Neuronal stem cell (in vitro differentiated cells): ENCODE results near the gene P2RY1.
A peak's percentile ranks its signal among the peaks of the same experiment; 100 is the strongest.

Source experiments
- DNase-seq: peaks from one replicate; pipeline ENCODE4 v3.0.0-alpha.2; 2013; ENCODE audit warnings: low spot score
- H2AFZ ChIP-seq: one replicate; pipeline ENCODE4 v1.6.1; 2013; ENCODE audit warnings: mild to moderate bottlenecking, low read length, inconsistent platforms
- H2AK5ac ChIP-seq: 2 replicates; pipeline ENCODE4 v1.6.1; 2013; ENCODE audit warnings: low read depth, mild to moderate bottlenecking, inconsistent platforms, low read length, moderate library complexity, mixed read lengths
- H2BK120ac ChIP-seq: 2 replicates; pipeline ENCODE4 v1.6.1; 2013; ENCODE audit warnings: low read depth, mild to moderate bottlenecking, inconsistent platforms, low read length, moderate library complexity, mixed read lengths
- H2BK12ac ChIP-seq: one replicate; pipeline ENCODE4 v1.6.1; 2013; ENCODE audit warnings: low read length, inconsistent platforms
- H2BK15ac ChIP-seq: 2 replicates; pipeline ENCODE4 v1.6.1; 2013; ENCODE audit warnings: mild to moderate bottlenecking, low read length, inconsistent platforms, mixed read lengths
- H2BK5ac ChIP-seq: one replicate; pipeline ENCODE4 v1.6.1; 2013; ENCODE audit warnings: inconsistent platforms, mild to moderate bottlenecking, low read length, moderate library complexity
- H3K14ac ChIP-seq: one replicate; pipeline ENCODE4 v1.6.1; 2013; ENCODE audit warnings: low read length, inconsistent platforms
- H3K18ac ChIP-seq: 2 replicates; pipeline ENCODE4 v1.6.1; 2013; ENCODE audit warnings: low read length, inconsistent platforms
- H3K23ac ChIP-seq: 2 replicates; pipeline ENCODE4 v1.6.1; 2013; ENCODE audit warnings: low read depth, mild to moderate bottlenecking, mixed read lengths, low read length, inconsistent platforms; ENCODE audit not compliant: poor library complexity
- H3K27ac ChIP-seq: replicated peaks from 3 replicates; pipeline ENCODE4 v1.5.1; 2013; ENCODE audit warnings: low read length, inconsistent platforms
- H3K27me3 ChIP-seq, 3 experiments: 2 replicates each; pipeline ENCODE4 v1.6.1; 2013; ENCODE audit warnings: low read length in 3 of 3, mild to moderate bottlenecking in 2 of 3, inconsistent platforms in 1 of 3, low read depth in 1 of 3, mixed read lengths in 1 of 3, moderate library complexity in 1 of 3; ENCODE audit not compliant: control insufficient read depth in 3 of 3, insufficient read depth in 3 of 3
- H3K36me3 ChIP-seq, 2 donors: replicated peaks in 1 of 2; 2 replicates each; pipeline ENCODE4 v1.6.1; 2013; ENCODE audit warnings: low read length in 2 of 2; ENCODE audit not compliant: control insufficient read depth in 2 of 2, insufficient read depth in 2 of 2
- H3K4ac ChIP-seq: 2 replicates; pipeline ENCODE4 v1.6.1; 2013; ENCODE audit warnings: inconsistent platforms, mild to moderate bottlenecking, low read length, moderate library complexity
- H3K4me1 ChIP-seq, 2 donors: 1 replicate in 1 of 2; 2 replicates in 1 of 2; pipeline ENCODE4 v1.6.1; 2013; ENCODE audit warnings: low read length in 2 of 2, low read depth in 1 of 2; ENCODE audit not compliant: control insufficient read depth in 2 of 2, insufficient read depth in 1 of 2
- H3K4me2 ChIP-seq: one replicate; pipeline ENCODE4 v1.6.1; 2013; ENCODE audit warnings: mild to moderate bottlenecking, low read length, inconsistent platforms; ENCODE audit not compliant: insufficient read depth, poor library complexity, severe bottlenecking
- H3K4me3 ChIP-seq, 2 donors: 2 replicates each; pipeline ENCODE4 v1.5.1; 2013; ENCODE audit warnings: low read length in 2 of 2, mild to moderate bottlenecking in 2 of 2, inconsistent platforms in 1 of 2, moderate library complexity in 1 of 2
- H3K79me1 ChIP-seq: one replicate; pipeline ENCODE4 v1.6.1; 2013; ENCODE audit warnings: low read depth, mild to moderate bottlenecking, inconsistent platforms, low read length, moderate library complexity
- H3K9ac ChIP-seq: one replicate; pipeline ENCODE4 v1.6.1; 2013; ENCODE audit warnings: mild to moderate bottlenecking, low read depth, low read length, inconsistent platforms; ENCODE audit not compliant: poor library complexity
- H3K9me3 ChIP-seq, 2 donors: replicated peaks in 1 of 2; 2 replicates each; pipeline versions ENCODE3 to v1.6.1; 2013; ENCODE audit warnings: low read length in 2 of 2, mild to moderate bottlenecking in 2 of 2, inconsistent platforms in 1 of 2, low read depth in 1 of 2, mixed read lengths in 1 of 2, moderate library complexity in 1 of 2; ENCODE audit not compliant: control insufficient read depth in 2 of 2, insufficient read depth in 1 of 2
- H4K8ac ChIP-seq: one replicate; pipeline ENCODE4 v1.6.1; 2013; ENCODE audit warnings: low read depth, mild to moderate bottlenecking, inconsistent platforms, low read length, moderate library complexity
- H4K91ac ChIP-seq: one replicate; pipeline ENCODE4 v1.6.1; 2013; ENCODE audit warnings: low read length, low read depth, mild to moderate bottlenecking, inconsistent platforms; ENCODE audit not compliant: poor library complexity
- WGBS, 2 donors: extraction: QIAGEN DNeasy Blood & Tissue Kit; methylation state at CpG; one replicate each; pipeline ENCODE4 v1.1.7; 2013; ENCODE audit warnings: missing lambda C conversion rate in 2 of 2, mixed read lengths in 1 of 2; ENCODE audit not compliant: insufficient read length in 2 of 2, insufficient replicate concordance in 1 of 2; ENCODE audit errors: extremely low coverage in 2 of 2; 5-methylcytosine and 5-hydroxymethylcytosine counted together

P2RY1 gene

GRCh38 chr3:152832046-152832445, 2.9 kb upstream of the P2RY1 start:
- Histone ChIP-seq H3K4me1 (peaks cover 0 to 4% of the 10 kb centered on the region in 2 donors), H2AK5ac (no peak overlapping the region), H3K4me2 (no peak overlapping the region), H3K4ac (no peak overlapping the region), H3K79me1 (no peaks in the 10 kb centered on the region), H2AFZ (no peak overlapping the region), H2BK5ac (no peak overlapping the region), H3K27me3 (peaks cover 0 to 13% (median 4%) of the 10 kb centered on the region in 3 experiments), H2BK120ac (no peak overlapping the region), H3K18ac (no peak overlapping the region), H3K9ac (no peak overlapping the region), H3K14ac (no peak overlapping the region), H3K4me3 (no peak overlapping the region), H2BK15ac (no peak overlapping the region), H3K36me3 (no peaks in the 10 kb centered on the region), H3K23ac (no peak overlapping the region), H2BK12ac (no peak overlapping the region), H4K91ac (no peak overlapping the region), H3K9me3 (no peaks in the 10 kb centered on the region), H4K8ac (no peak overlapping the region), H3K27ac (no peak overlapping the region)
- DNase-seq, result no peak
- no CpG with 5 or more reads among the region's 13 CpGs for WGBS, 2 donors

GRCh38 chr3:152833089-152833488, 1.8 kb upstream of the P2RY1 start:
- H3K9ac ChIP-seq, result no peak overlapping the region
- H3K23ac ChIP-seq, result no peak overlapping the region
- H3K27ac ChIP-seq, result no peak overlapping the region
- peaks cover 0 to 4% of the 10 kb centered on the region in 2 donors for H3K4me1 ChIP-seq
- no peaks in the 10 kb centered on the region for H3K9me3 ChIP-seq
- no peak for DNase-seq
- H3K4me2 ChIP-seq, result no peak overlapping the region
- no peak overlapping the region for H3K4ac ChIP-seq
- no peak overlapping the region for H2BK5ac ChIP-seq
- H2BK15ac ChIP-seq, result no peak overlapping the region
- H3K18ac ChIP-seq, result no peak overlapping the region
- H2AK5ac ChIP-seq, result no peak overlapping the region
- H3K27me3 ChIP-seq, result peaks cover 0 to 13% (median 4%) of the 10 kb centered on the region in 3 experiments
- no peak overlapping the region for H2AFZ ChIP-seq
- no peak overlapping the region for H4K91ac ChIP-seq
- no peak overlapping the region for H3K14ac ChIP-seq
- no peaks in the 10 kb centered on the region for H3K36me3 ChIP-seq
- H4K8ac ChIP-seq, result no peak overlapping the region
- no peaks in the 10 kb centered on the region for H3K79me1 ChIP-seq
- no peak overlapping the region for H2BK12ac ChIP-seq
- H3K4me3 ChIP-seq, result no peak overlapping the region
- no peak overlapping the region for H2BK120ac ChIP-seq

GRCh38 chr3:152834191-152834775, 648 bp upstream of the P2RY1 start:
- H3K9ac ChIP-seq, result no peak overlapping the region
- H4K8ac ChIP-seq, result no peak overlapping the region
- no peak overlapping the region for H4K91ac ChIP-seq
- peak overlapping the region; percentile 62 for H3K27ac ChIP-seq
- H3K14ac ChIP-seq, result no peak overlapping the region
- H2BK120ac ChIP-seq, result no peak overlapping the region
- H3K23ac ChIP-seq, result peak overlapping the region; percentile 83
- peak overlapping the region; percentile 85 for H3K4me2 ChIP-seq
- H3K18ac ChIP-seq, result peak overlapping the region; percentile 97
- no peak overlapping the region for H2BK12ac ChIP-seq
- peaks cover 0 to 4% of the 10 kb centered on the region in 2 donors for H3K4me1 ChIP-seq
- no peak overlapping the region for H2AK5ac ChIP-seq
- H3K27me3 ChIP-seq, result peaks cover 0 to 13% (median 4%) of the 10 kb centered on the region in 3 experiments
- no peak for DNase-seq
- H3K4ac ChIP-seq, result no peak overlapping the region
- peak overlapping the region; percentile 100 for H2AFZ ChIP-seq
- H3K9me3 ChIP-seq, result no peaks in the 10 kb centered on the region
- no peaks in the 10 kb centered on the region for H3K79me1 ChIP-seq
- H2BK15ac ChIP-seq, result no peak overlapping the region
- no peak overlapping the region for H2BK5ac ChIP-seq
- no CpG with 5 or more reads among the region's 17 CpGs for WGBS, 2 donors
- H3K36me3 ChIP-seq, result no peaks in the 10 kb centered on the region
- peak overlapping the region; percentile 87 to 90 for H3K4me3 ChIP-seq

GRCh38 chr3:152835601-152836102, 721 bp downstream of the P2RY1 start:
- H2BK5ac ChIP-seq, result peak overlapping the region; percentile 94
- H3K18ac ChIP-seq, result peak overlapping the region; percentile 97
- H3K27ac ChIP-seq, result no peak overlapping the region
- peak overlapping the region; percentile 85 for H3K4me2 ChIP-seq
- H2AK5ac ChIP-seq, result no peak overlapping the region
- H3K27me3 ChIP-seq, result peaks cover 0 to 13% (median 4%) of the 10 kb centered on the region in 3 experiments
- H3K4ac ChIP-seq, result no peak overlapping the region
- peak overlapping the region; percentile 50 for H4K8ac ChIP-seq
- WGBS, 2 donors, result no CpG with 5 or more reads among the region's 47 CpGs
- peak overlapping the region; percentile 87 to 90 for H3K4me3 ChIP-seq
- H3K4me1 ChIP-seq, result peaks cover 0 to 4% of the 10 kb centered on the region in 2 donors
- peak; percentile 43 for DNase-seq
- peak overlapping the region; percentile 100 for H2AFZ ChIP-seq
- peak overlapping the region; percentile 79 for H2BK15ac ChIP-seq
- H3K14ac ChIP-seq, result no peak overlapping the region
- H3K79me1 ChIP-seq, result no peaks in the 10 kb centered on the region
- H4K91ac ChIP-seq, result no peak overlapping the region
- H3K36me3 ChIP-seq, result no peaks in the 10 kb centered on the region
- peak overlapping the region; percentile 87 for H3K23ac ChIP-seq
- no peaks in the 10 kb centered on the region for H3K9me3 ChIP-seq
- no peak overlapping the region for H2BK120ac ChIP-seq
- H3K9ac ChIP-seq, result peak overlapping the region; percentile 82
- H2BK12ac ChIP-seq, result no peak overlapping the region
